IMR-90 (cell line): ENCODE measurements around the gene MPRIP. TPM values are rescaled to one million over a fixed set of nuclear protein-coding genes. Genes with fewer than 3 reads are reported as not detected.

ENCODE experiments used
- ATAC-seq: fragments of 200-7000 bp; cut with Tn5 transposase; 2 replicates; pipeline ENCODE4 v1.9.1; 2020; ENCODE audit warnings: low read depth, mild to moderate bottlenecking, moderate library complexity
- BruUV-seq: library from RNA; stranded (reverse); fragments of 400-500 nt; replicated peaks from 2 replicates; lab custom pipeline; 2021; lab: Mats Ljungman, UMichigan
- CTCF ChIA-PET: fragments of 300-600 bp; formaldehyde crosslinking; extraction: SDS; loops from one replicate; lab custom pipeline; 2021; ENCODE audit warnings: antibody characterized with exemption; lab: Yijun Ruan, JAX
- POLR2A ChIA-PET: fragments of 300-600 bp; sonication (Branson Sonifier 250); formaldehyde crosslinking; loops from one replicate; lab custom pipeline; 2022; ENCODE audit warnings: antibody characterized with exemption; ENCODE audit not compliant: unreplicated experiment; lab: Charles Lee
- DNase-seq: peaks from one replicate; pipeline ENCODE4 v3.0.0; 2013
- H2AFZ ChIP-seq: replicated peaks from 2 replicates; pipeline ENCODE3; 2013; ENCODE audit warnings: low read length, mild to moderate bottlenecking; ENCODE audit not compliant: poor library complexity
- H2AK5ac ChIP-seq: 2 replicates; pipeline ENCODE4 v1.6.1; 2013; ENCODE audit warnings: low read depth, low read length, inconsistent platforms
- H2AK9ac ChIP-seq: replicated peaks from 2 replicates; pipeline ENCODE3; 2013; ENCODE audit warnings: mild to moderate bottlenecking, low read depth, low read length, moderate library complexity; ENCODE audit not compliant: poor library complexity
- H2BK120ac ChIP-seq: 2 replicates; pipeline ENCODE4 v1.6.1; 2013; ENCODE audit warnings: low read depth, low read length, inconsistent platforms
- H2BK15ac ChIP-seq: 3 replicates; pipeline ENCODE4 v1.6.1; 2013; ENCODE audit warnings: low read depth, low read length, inconsistent platforms
- H2BK20ac ChIP-seq: 2 replicates; pipeline ENCODE4 v1.6.1; 2013; ENCODE audit warnings: low read depth, mild to moderate bottlenecking, inconsistent platforms, low read length, moderate library complexity
- H2BK5ac ChIP-seq: 2 replicates; pipeline ENCODE4 v1.6.1; 2013; ENCODE audit warnings: mild to moderate bottlenecking, low read depth, low read length, inconsistent platforms; ENCODE audit not compliant: poor library complexity, severe bottlenecking
- H3K14ac ChIP-seq: replicated peaks from 2 replicates; pipeline ENCODE4 v1.6.1; 2013; ENCODE audit warnings: low read depth, low read length, inconsistent platforms
- H3K18ac ChIP-seq: 2 replicates; pipeline ENCODE4 v1.6.1; 2013; ENCODE audit warnings: low read depth, low read length, control low read depth
- H3K23ac ChIP-seq: 2 replicates; pipeline ENCODE4 v1.6.1; 2013; ENCODE audit warnings: low read depth, low read length, inconsistent platforms
- H3K27ac ChIP-seq: 2 replicates; pipeline ENCODE4 v1.5.1; 2013; ENCODE audit warnings: mild to moderate bottlenecking, control low read depth, low read length; ENCODE audit not compliant: insufficient read depth
- H3K27me3 ChIP-seq: 2 replicates; pipeline ENCODE4 v1.6.1; 2013; ENCODE audit warnings: low read length; ENCODE audit not compliant: control insufficient read depth, insufficient read depth
- H3K36me3 ChIP-seq: 2 replicates; pipeline ENCODE4 v1.6.1; 2013; ENCODE audit warnings: low read length, mixed read lengths; ENCODE audit not compliant: control insufficient read depth, insufficient read depth
- H3K4ac ChIP-seq: 2 replicates; pipeline ENCODE4 v1.6.1; 2013; ENCODE audit warnings: low read depth, low read length, inconsistent platforms
- H3K4me1 ChIP-seq: 2 replicates; pipeline ENCODE4 v1.6.1; 2013; ENCODE audit warnings: low read length, mixed read lengths; ENCODE audit not compliant: control insufficient read depth, insufficient read depth
- H3K4me2 ChIP-seq: 2 replicates; pipeline ENCODE4 v1.6.1; 2013; ENCODE audit warnings: low read depth, mild to moderate bottlenecking, control low read depth, low read length, moderate library complexity
- H3K4me3 ChIP-seq: 2 replicates; pipeline ENCODE4 v1.5.1; 2013; ENCODE audit warnings: low read depth, mild to moderate bottlenecking, control low read depth, low read length, moderate library complexity; ENCODE audit not compliant: insufficient read depth
- H3K56ac ChIP-seq: 2 replicates; pipeline ENCODE4 v1.6.1; 2013; ENCODE audit warnings: low read length, inconsistent platforms; ENCODE audit not compliant: insufficient read depth; ENCODE audit errors: extremely low read depth
- H3K79me1 ChIP-seq, 2 experiments: 2 replicates each; pipeline ENCODE4 v1.6.1; 2013; ENCODE audit warnings: low read length in 2 of 2, inconsistent platforms in 1 of 2, low read depth in 1 of 2
- H3K9ac ChIP-seq: 2 replicates; pipeline ENCODE4 v1.6.1; 2013; ENCODE audit warnings: low read depth, low read length, control low read depth
- H3K9me1 ChIP-seq: 2 replicates; pipeline ENCODE4 v1.6.1; 2013; ENCODE audit warnings: low read length, inconsistent platforms; ENCODE audit not compliant: insufficient read depth
- H3K9me3 ChIP-seq: 2 replicates; pipeline ENCODE4 v1.6.1; 2013; ENCODE audit warnings: low read length; ENCODE audit not compliant: control insufficient read depth, insufficient read depth
- H4K20me1 ChIP-seq: 2 replicates; pipeline ENCODE4 v1.6.1; 2013; ENCODE audit warnings: low read length, inconsistent platforms; ENCODE audit not compliant: insufficient read depth
- H4K5ac ChIP-seq: 2 replicates; pipeline ENCODE4 v1.6.1; 2013; ENCODE audit warnings: mild to moderate bottlenecking, low read depth, low read length, control low read depth
- H4K8ac ChIP-seq, 2 experiments: 2 replicates each; pipeline ENCODE4 v1.6.1; 2013; ENCODE audit warnings: low read depth in 2 of 2, low read length in 2 of 2, control low read depth in 1 of 2, inconsistent platforms in 1 of 2
- H4K91ac ChIP-seq: 2 replicates; pipeline ENCODE4 v1.6.1; 2013; ENCODE audit warnings: low read depth, low read length, inconsistent platforms; ENCODE audit not compliant: insufficient read depth
- BHLHE40 ChIP-seq: fragments of 150-350 bp; IDR thresholded peaks from 2 replicates; pipeline ENCODE4 v1.6.1; 2016; ENCODE audit warnings: mild to moderate bottlenecking, low read depth, low read length
- CEBPB ChIP-seq: IDR thresholded peaks from 2 replicates; pipeline ENCODE4 v1.6.1; 2012; ENCODE audit warnings: low read depth, low read length, improper control_type of control experiment
- WGBS, 2 experiments: methylation state at CpG; one replicate each; pipeline versions ENCODE4 v1.1.5 to v1.1.7; 2013; ENCODE audit warnings: missing lambda C conversion rate in 2 of 2; ENCODE audit not compliant: insufficient read length in 1 of 2; ENCODE audit errors: extremely low coverage in 2 of 2; 5-methylcytosine and 5-hydroxymethylcytosine counted together
- dilution Hi-C: fragments of 300-500 bp; cut with HindIII; formaldehyde crosslinking; loops from one replicate; pipeline ENCODE4 v1.14.3; 2018; ENCODE audit warnings: low sequenced_read_pairs; ENCODE audit not compliant: unreplicated experiment
- in situ Hi-C: fragments of 300-500 bp; cut with MboI; formaldehyde crosslinking; loops from 3 replicates; pipeline ENCODE4 v1.14.3; 2019; ENCODE audit warnings: low sequenced_read_pairs, inconsistent platforms, mixed read lengths
- intact Hi-C: fragments of 100-400 bp; cut with micrococcal nuclease; formaldehyde crosslinking; loops from 2 replicates; pipeline ENCODE4 v1.10.0; 2022
- polyA plus RNA-seq, 3 experiments: library from polyadenylated mRNA; depleted of rRNA; stranded (reverse); fragments of >200 nt; gene quantifications; 2 replicates each; pipeline ENCODE4 v1.2.3, GENCODE V29; 2012; ENCODE audit warnings: low replicate concordance in 1 of 3
- total RNA-seq: library from RNA; depleted of rRNA; stranded (reverse); fragments of >200 nt; gene quantifications from 2 replicates; pipeline ENCODE4 v1.2.3, GENCODE V29; 2012

Gene MPRIP
- total and polyA plus RNA-seq, 2 of the 4 experiments (the other 2 are of a cell fraction) = 111 to 149 TPM

- no TSS peak for BruUV-seq
- Histone ChIP-seq H3K4ac (peak overlapping the region; percentile 68), H3K23ac (no peak overlapping the region), H2BK15ac (no peak overlapping the region), H3K14ac (peak overlapping the region; percentile 41; the same call in 1 of the 2 replicates), H4K91ac (peak overlapping the region; percentile 40), H2AK5ac (peak overlapping the region; percentile 6; the same call in 1 of the 2 replicates), H3K9ac (no peak overlapping the region), H3K9me3 (no peaks in the 10 kb centered on the region), H3K18ac (no peak overlapping the region), H3K4me3 (no peak overlapping the region), H4K8ac (peak overlapping the region in 1 of 2 experiments; percentile 68; a peak in 2 of 4 replicates), H2AK9ac (no peak overlapping the region), H3K27ac (no peak overlapping the region), H3K56ac (no peak overlapping the region; the same call in 1 of the 2 replicates), H3K9me1 (peaks cover 35% of the 10 kb centered on the region), H2AFZ (no peak overlapping the region), H4K20me1 (peaks cover 75% of the 10 kb centered on the region), H3K4me1 (peaks cover 9% of the 10 kb centered on the region), H2BK5ac (peak overlapping the region; percentile 38), H3K4me2 (no peak overlapping the region), H3K79me1 (peaks cover 11 to 68% of the 10 kb centered on the region in 2 experiments; a peak in 3 of 4 replicates), H4K5ac (no peak overlapping the region), H2BK120ac (peak overlapping the region; percentile 17; the same call in 1 of the 2 replicates), H3K27me3 (no peaks in the 10 kb centered on the region), H3K36me3 (0 out of 2 replicates have a peak, but pooled peaks cover 4% of the 10 kb centered on the region), H2BK20ac (0 out of 2 replicates have a peak overlapping the region, but pooled peaks have one; percentile 4)
- DNase-seq (peak; percentile 55), ATAC-seq (peak; percentile 70)
- intact Hi-C loops (no loop called here), in situ Hi-C loops (no loop called here), dilution Hi-C loops (no loop called here)
- no CpG with 5 or more reads among the region's 5 CpGs for WGBS, 2 experiments
- ChIA-PET CTCF (no interaction called here), POLR2A (interaction anchor here (0.6 kb wide), 1 partner anchor 108 kb away, joined by 11 read pairs; no protein-coding TSS in a partner anchor)
- TF ChIP-seq BHLHE40 = no peak
- peak; percentile 69; the same call in 1 of the 2 replicates for TF ChIP-seq CEBPB
These were observed 25.0 kb downstream of the MPRIP start for GRCh38 chr17:17067257-17067656.
